Activated naive CD8-positive, alpha-beta T cell (primary cell): ENCODE measurements around the gene CDH23.

Source experiments
- H3K27ac Mint-ChIP-seq: one replicate; pipeline ENCODE4 v1.8.0; 2021; ENCODE audit warnings: mixed read lengths
- H3K27me3 Mint-ChIP-seq: one replicate; pipeline ENCODE4 v1.8.0; 2021; ENCODE audit warnings: mixed read lengths
- H3K36me3 Mint-ChIP-seq: one replicate; pipeline ENCODE4 v1.8.0; 2021; ENCODE audit warnings: mixed read lengths
- H3K4me1 Mint-ChIP-seq: one replicate; pipeline ENCODE4 v1.8.0; 2021; ENCODE audit warnings: low read depth, mixed read lengths
- H3K4me3 Mint-ChIP-seq: one replicate; pipeline ENCODE4 v1.8.0; 2021; ENCODE audit warnings: mild to moderate bottlenecking, mixed read lengths
- H3K9me3 Mint-ChIP-seq: one replicate; pipeline ENCODE4 v1.8.0; 2021; ENCODE audit warnings: low read depth, mixed read lengths

Gene CDH23

DNA sequence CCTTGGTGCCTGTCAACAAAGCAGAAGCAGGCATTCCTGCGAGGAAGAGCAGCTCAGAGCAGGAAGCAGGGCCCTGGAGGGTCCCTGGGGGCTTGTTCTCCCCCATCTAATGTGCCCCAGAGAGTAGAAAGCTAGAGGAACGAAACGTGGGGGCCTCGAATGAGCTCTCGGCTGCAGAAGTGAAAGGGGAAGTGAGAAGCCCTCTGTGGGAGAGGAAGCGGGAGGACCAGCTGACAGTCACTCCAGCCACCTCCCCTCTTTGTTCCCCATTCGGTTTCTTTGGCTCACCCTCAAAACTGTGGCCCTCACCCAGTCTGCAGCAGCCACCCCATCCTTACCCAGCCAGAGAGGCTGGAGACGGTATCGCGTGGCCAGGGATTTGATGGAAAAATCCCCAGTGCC, 297.8 kb downstream of the CDH23 start:
- Mint-ChIP-seq H3K9me3 (no peaks in the 10 kb centered on the region), H3K27me3 (no peaks in the 10 kb centered on the region), H3K4me3 (peak overlapping the region; percentile 32), H3K36me3 (no peaks in the 10 kb centered on the region), H3K27ac (peak overlapping the region; percentile 61), H3K4me1 (peaks cover 52% of the 10 kb centered on the region)

DNA sequence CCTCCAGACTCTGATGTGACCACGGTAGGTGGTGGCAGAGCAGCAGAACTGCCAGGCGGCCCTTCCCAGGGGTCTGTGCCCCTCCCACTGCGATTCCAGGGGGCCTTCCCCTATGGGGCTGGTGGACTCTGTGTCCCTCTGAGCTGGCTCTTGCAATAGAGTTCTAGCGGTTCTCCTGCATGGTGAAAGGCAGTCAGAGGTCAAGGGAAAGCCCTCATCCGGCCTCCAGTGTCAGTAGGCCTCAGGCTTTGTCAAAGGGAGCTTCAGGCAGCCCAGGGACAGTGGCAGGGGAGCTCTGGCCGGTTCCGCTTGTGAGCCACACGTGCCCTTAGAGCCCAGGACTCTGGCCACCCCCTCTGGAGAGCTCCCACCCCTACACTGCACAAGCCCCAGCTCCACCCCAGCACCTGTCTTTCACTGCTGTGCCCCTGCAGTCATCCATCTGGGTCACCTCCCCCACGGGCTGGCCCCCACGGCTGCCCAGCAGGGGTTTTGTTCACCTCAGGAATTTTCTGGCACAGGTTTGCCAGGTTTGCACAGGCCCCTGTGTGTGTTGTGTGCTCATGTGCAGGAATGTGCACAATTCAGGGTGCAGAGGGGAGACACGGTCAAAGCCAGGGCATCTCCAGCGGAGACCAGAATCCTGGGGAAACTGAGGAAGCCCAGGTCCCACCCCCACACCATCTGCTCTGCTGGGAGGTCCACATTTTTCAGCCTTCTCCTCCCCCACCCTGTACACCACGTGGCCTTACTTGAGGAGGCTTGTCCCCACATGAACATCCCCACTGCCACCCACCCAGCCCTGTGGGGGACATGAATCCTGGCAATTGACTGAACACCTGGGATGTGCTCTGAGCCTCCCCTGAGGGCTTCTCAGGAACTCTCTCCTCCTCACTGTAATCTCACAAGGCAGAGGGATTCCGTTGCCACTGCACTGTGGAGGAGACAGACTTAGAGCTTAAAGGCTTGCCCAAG, 299.1 kb downstream of the CDH23 start:
- Mint-ChIP-seq H3K36me3 (no peaks in the 10 kb centered on the region), H3K27me3 (no peaks in the 10 kb centered on the region), H3K4me1 (peaks cover 52% of the 10 kb centered on the region), H3K9me3 (no peaks in the 10 kb centered on the region), H3K27ac (no peak overlapping the region), H3K4me3 (no peak overlapping the region)

DNA sequence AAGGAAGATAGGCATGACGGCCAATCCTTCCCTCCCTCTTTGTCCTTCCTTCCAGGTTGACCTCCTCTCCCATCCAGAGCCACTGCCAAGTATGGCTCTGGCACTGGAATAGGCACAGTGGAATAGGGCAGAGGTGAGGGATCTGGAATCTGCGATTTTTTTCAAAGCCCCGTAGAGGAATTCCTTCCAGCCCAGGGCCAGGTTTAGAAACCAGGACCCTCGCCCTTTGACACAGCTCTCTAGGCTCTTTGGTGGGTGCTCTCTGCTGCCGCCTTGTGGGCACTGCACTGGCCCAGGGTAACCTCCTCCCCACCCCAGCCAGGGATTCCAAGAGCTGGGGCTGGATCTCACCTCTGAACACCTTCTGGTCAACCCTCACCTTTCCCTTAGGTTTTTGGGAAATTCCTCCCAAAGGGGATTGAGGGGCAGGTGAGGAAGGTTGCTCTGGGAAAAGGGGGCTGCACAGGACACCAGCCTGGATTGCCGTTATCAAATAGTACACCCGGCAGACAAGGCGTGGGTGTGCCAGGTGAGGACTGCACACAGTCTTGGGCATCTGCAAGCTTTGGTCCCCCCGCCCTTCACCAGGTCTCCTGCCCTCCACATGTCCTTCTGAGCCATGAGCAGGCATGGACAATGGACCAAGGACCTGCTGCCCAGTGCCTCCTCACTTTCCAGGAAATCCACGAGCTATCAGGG, 300.1 kb downstream of the CDH23 start:
- peaks cover 55% of the 10 kb centered on the region for H3K4me1 Mint-ChIP-seq

DNA sequence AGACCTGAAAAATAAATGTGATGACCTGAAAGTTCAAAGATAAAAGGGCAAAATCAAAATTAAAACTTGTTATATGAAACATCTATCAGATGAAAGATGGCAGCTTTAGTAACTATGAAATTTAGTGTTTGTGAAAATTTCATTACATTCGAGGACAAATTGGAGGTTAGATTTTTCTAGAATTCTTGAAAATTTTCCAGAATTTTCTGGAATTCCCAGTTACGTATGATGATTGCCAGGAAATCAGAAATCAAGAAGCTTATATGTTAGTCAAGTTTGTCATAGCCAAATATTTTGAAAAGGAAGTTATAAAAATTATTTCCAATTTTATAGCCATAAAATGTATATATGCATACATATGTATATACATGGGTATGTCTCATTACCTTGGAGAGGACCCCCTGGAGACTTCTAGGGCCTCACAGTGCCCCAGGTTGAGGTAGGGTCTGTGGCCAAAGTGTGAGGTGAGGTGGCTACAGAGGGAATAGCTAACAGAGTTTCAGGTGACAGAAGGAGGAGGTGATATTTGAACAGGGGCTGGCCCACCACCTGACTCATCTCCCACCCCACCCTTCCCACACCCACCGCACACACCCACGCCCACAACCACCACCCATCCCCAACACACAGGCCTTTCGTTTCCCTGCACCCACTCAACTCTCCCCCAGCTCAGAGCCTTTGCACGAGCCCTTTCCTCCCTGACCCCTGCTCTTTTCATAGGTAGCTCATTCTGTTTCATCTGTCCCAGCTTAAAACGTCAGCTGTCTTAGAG, 301.4 kb downstream of the CDH23 start:
- Mint-ChIP-seq H3K4me3 (peak overlapping the region; percentile 30), H3K27ac (peak overlapping the region; percentile 28), H3K9me3 (no peaks in the 10 kb centered on the region), H3K27me3 (no peaks in the 10 kb centered on the region), H3K4me1 (peaks cover 55% of the 10 kb centered on the region), H3K36me3 (no peaks in the 10 kb centered on the region)

More for the DNA sequence above, 300.1 kb downstream of the CDH23 start:
- Mint-ChIP-seq H3K27ac (no peak overlapping the region), H3K27me3 (no peaks in the 10 kb centered on the region), H3K4me3 (no peak overlapping the region), H3K9me3 (no peaks in the 10 kb centered on the region), H3K36me3 (no peaks in the 10 kb centered on the region)

DNA sequence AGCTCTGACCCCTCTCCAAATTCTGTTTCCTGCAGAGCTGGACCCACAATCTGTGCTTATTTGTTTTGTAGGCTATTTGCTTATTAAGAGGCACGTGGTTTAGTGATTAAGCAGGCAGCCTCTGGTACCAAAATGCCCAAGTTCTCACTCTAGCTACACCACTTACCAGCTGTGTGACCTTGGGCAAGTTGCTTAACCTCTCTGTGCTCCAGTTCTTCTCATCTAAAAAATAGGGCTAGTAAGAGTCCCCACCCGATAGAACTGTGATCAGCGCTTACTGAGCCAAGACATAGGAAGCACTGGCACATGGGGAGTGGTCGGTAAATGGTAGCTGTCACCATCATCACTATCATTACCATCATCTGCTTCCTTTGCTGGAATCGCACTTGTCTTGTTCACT, 302.0 kb downstream of the CDH23 start:
- Mint-ChIP-seq H3K27me3 (no peaks in the 10 kb centered on the region), H3K4me3 (no peak overlapping the region), H3K4me1 (peaks cover 51% of the 10 kb centered on the region)

DNA sequence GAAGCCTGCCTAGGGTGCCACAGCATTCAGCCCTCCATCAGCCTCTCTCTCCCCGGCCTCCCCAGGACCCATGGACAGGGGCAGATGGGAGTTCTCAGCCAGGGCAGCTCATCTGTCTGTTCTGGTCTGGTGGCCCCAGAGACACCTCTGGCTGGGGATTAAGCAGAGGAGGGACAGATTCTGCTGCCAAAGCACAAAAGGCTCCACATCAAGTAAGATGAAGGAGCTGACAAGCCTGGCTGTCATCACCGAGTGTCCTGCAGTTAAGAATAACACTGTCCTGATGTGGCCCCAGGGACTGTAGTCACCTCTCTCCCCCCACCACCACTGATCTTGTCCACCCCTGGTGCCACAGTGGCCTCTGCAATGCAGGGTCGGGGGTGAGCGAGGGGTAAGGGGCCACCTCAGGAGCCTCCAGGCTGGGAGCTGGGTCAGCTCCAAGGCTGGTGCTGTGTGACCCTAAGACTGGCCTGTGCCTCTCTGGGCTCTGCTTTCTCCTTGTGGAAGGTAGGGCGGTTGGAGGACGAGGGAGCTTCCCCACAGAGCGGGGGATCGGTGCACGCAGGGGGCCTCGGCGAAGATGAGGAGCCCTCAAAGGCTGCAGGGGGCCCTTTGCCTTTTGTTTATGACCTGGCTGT, 304.1 kb downstream of the CDH23 start:
- H3K9me3 Mint-ChIP-seq: no peaks in the 10 kb centered on the region
- no peak overlapping the region for H3K4me3 Mint-ChIP-seq
- H3K27ac Mint-ChIP-seq: no peak overlapping the region
- no peaks in the 10 kb centered on the region for H3K36me3 Mint-ChIP-seq
- peaks cover 36% of the 10 kb centered on the region for H3K4me1 Mint-ChIP-seq
- H3K27me3 Mint-ChIP-seq: no peaks in the 10 kb centered on the region

More for the DNA sequence above, 302.0 kb downstream of the CDH23 start:
- Mint-ChIP-seq H3K27ac (peak overlapping the region; percentile 24), H3K36me3 (no peaks in the 10 kb centered on the region), H3K9me3 (no peaks in the 10 kb centered on the region)

DNA sequence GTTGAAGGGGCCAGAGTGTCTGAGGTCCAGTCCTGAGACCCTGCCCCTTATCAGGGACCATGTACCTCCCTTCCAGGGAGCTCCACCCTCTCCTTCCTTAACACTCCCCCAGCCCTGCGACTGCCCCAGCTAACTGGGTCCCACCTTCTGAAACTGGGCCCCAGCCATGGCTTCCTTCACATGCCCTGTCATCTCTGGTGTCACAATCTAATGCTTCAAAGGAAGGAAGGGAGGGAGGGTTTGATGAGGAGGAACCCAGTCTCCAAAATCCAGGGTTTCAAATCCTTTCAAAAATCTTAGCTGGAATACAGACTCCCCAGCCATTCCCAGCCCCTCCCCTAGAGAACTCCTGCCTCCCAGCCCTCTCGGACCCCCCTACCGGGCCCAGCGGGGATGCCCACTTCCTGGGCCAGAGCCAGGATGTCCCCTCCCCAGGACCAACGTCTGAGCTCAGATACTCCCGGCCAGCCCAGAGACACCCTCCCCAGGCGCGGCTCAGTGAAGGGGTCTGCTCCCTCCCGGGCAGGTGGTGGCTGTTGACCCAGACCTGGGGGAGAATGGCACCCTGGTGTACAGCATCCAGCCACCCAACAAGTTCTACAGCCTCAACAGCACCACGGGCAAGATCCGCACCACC, 304.9 kb downstream of the CDH23 start:
- H3K9me3 Mint-ChIP-seq: no peaks in the 10 kb centered on the region
- H3K36me3 Mint-ChIP-seq: no peaks in the 10 kb centered on the region
- peaks cover 31% of the 10 kb centered on the region for H3K4me1 Mint-ChIP-seq
- no peak overlapping the region for H3K4me3 Mint-ChIP-seq
- no peaks in the 10 kb centered on the region for H3K27me3 Mint-ChIP-seq
- no peak overlapping the region for H3K27ac Mint-ChIP-seq

DNA sequence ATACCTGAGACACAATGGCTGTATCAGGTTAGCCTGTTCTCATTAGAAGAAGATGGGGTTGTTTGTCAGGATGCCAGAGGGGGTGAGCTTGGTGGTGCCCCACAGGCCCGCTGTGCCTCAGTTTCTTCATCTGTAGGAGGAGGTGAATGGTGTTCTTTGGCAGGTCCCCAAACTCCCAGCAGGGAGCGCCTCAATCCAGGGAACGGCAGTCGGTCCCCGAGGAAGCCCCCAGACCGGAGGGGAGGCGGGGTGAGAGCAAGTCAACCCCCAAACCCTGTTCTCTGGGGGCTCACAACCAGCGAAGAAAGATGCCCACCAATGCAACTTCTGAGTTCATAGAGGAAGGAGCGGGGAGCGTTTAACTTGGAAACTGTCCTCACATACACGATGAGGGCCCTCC, 306.9 kb downstream of the CDH23 start:
- H3K27me3 Mint-ChIP-seq: no peaks in the 10 kb centered on the region
- H3K36me3 Mint-ChIP-seq: no peaks in the 10 kb centered on the region
- peaks cover 27% of the 10 kb centered on the region for H3K4me1 Mint-ChIP-seq
- H3K27ac Mint-ChIP-seq: peak overlapping the region; percentile 10
- H3K9me3 Mint-ChIP-seq: no peaks in the 10 kb centered on the region
- H3K4me3 Mint-ChIP-seq: no peak overlapping the region

DNA sequence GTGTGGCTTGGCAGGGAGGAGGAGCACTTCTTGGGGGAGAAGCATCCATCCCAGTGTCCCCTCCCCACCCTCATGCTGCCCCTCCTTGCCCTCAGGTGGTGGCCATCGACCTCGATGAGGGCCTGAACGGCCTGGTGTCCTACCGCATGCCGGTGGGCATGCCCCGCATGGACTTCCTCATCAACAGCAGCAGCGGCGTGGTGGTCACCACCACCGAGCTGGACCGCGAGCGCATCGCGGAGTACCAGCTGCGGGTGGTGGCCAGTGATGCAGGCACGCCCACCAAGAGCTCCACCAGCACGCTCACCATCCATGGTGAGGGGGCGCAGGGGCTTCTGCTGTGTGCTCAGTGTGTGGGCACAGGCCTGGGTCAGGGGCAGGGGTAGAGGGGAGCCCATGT, 308.1 kb downstream of the CDH23 start:
- Mint-ChIP-seq H3K9me3 (no peaks in the 10 kb centered on the region), H3K27me3 (no peaks in the 10 kb centered on the region), H3K4me3 (no peak overlapping the region), H3K27ac (no peak overlapping the region), H3K36me3 (no peaks in the 10 kb centered on the region), H3K4me1 (peaks cover 22% of the 10 kb centered on the region)

DNA sequence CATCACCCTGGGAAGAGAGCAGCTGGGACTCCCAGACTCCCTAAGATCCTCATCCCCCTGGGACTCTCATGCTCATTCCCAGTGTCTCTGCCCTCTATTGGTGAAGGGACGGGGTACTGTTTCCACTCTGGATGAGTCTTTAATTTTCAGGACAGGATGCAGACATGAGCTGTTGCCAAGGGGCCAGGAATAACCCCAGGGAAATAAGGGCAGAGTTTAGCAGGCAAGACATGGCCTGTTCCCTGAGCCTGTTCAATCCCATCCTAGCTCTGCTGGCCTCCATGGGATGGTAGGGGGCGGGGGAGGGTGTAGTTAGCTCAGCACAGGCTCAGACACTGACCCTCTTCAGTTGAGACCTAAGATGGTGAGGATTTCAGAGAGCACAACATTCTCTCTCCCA, 308.9 kb downstream of the CDH23 start:
- Mint-ChIP-seq H3K9me3 (no peaks in the 10 kb centered on the region), H3K36me3 (no peaks in the 10 kb centered on the region), H3K4me1 (peaks cover 25% of the 10 kb centered on the region), H3K4me3 (no peak overlapping the region), H3K27me3 (no peaks in the 10 kb centered on the region), H3K27ac (no peak overlapping the region)

DNA sequence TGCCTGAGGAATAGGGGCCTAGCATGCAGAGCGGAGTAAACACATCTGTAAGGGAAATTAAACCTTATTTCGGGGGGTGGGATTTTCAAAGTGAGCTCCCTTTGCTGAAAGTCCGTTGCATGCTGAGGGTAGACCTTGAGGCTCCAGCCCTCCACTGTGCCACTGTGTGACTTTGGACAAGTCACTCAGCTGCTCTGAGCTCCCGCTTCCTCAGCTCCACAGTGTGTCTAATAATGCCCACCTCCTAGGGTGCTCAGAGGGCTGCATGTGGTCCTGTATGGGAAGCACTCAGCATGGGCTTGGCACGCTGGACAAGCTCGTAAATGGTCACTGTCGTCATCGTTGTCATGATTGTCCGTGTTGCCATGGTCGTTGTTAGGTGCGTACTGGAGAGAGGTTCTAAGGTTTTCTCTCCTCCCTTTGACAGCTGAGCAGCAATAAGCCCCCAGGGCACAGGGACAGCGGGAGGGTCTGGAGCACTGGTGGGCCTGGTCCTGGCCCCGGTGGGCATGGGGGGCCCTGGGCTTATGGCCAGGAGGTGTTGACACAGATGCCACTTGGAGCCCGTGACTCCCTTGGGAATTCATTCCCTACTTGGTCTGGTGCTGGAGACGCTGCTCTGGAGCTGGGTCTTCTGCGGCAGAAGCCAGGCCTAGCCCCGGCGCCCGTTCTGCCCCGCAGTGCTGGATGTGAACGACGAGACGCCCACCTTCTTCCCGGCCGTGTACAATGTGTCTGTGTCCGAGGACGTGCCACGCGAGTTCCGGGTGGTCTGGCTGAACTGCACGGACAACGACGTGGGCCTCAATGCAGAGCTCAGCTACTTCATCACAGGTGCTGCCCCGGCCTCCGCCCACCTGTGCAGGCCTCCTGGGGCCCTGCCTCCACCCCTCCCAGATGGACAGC, 309.7 kb downstream of the CDH23 start:
- no peaks in the 10 kb centered on the region for H3K9me3 Mint-ChIP-seq
- H3K4me3 Mint-ChIP-seq: no peak overlapping the region
- no peaks in the 10 kb centered on the region for H3K27me3 Mint-ChIP-seq
- H3K4me1 Mint-ChIP-seq: peaks cover 25% of the 10 kb centered on the region
- no peaks in the 10 kb centered on the region for H3K36me3 Mint-ChIP-seq
- no peak overlapping the region for H3K27ac Mint-ChIP-seq

DNA sequence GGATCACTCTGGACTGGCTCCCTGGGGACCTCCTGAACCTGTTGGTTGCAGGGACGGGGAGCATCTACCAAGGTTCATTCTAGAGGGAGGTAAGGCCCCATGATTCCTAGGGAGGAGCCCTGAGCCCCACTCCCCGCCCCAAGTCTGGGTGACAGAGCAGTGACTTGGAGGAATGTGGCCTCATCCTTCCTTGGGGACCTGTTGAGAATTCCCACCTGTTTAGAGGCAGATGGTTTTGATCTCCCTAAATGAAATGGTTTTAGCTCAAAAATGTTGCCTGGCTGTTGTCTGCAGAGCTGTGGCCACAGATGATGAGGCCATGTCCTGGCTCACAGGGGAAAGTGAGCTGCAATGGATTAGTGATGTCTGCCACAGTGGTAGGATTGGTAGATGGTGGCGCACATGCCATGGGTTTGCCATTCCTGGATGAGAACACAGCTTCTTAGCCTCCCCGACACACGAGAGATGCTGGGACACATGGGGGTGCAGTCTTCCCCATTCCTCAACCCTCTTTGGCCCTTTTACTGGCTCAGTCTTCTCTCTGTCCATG, 310.6 kb downstream of the CDH23 start:
- H3K27me3 Mint-ChIP-seq: no peaks in the 10 kb centered on the region

DNA sequence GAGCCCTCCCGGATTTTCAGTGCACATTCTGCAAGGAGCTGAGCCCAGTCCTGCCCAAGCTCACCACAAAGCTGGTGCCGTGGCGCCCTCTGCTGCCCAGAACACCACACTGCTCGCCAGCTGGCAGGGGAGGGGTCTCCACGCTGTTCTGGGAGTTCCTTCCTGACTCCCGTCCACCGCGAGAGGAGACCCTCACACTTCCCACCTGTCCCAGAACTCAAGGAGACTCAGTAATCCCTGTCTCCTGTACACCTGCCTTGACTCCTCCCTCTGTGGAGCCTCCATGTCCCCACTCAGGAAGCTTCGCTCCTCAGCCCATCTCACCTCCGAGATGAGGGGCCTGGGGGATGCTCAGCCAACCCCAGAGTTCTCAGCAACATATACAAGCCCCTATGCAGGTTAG, 311.6 kb downstream of the CDH23 start:
- no peaks in the 10 kb centered on the region for H3K9me3 Mint-ChIP-seq
- H3K27ac Mint-ChIP-seq: peak overlapping the region; percentile 22

More for the DNA sequence above, 310.6 kb downstream of the CDH23 start:
- Mint-ChIP-seq H3K36me3 (no peaks in the 10 kb centered on the region), H3K27ac (no peak overlapping the region), H3K9me3 (no peaks in the 10 kb centered on the region), H3K4me3 (no peak overlapping the region), H3K4me1 (peaks cover 33% of the 10 kb centered on the region)

More for the DNA sequence above, 311.6 kb downstream of the CDH23 start:
- Mint-ChIP-seq H3K27me3 (no peaks in the 10 kb centered on the region), H3K36me3 (no peaks in the 10 kb centered on the region), H3K4me1 (peaks cover 43% of the 10 kb centered on the region), H3K4me3 (no peak overlapping the region)
